NCI-H1417 (cell line): Measurements from ENCODE around the gene GLTP.
"Not testable (repeated sequence)": the region's sequence is repeated elsewhere in the genome, so short reads cannot be mapped to it uniquely, and the experiment has no call there.

Source experiments
- DNase-seq, 3 experiments: peaks; one replicate each; lab custom pipeline; 2025; lab: John Stamatoyannopoulos, UW

GLTP gene, protein sequence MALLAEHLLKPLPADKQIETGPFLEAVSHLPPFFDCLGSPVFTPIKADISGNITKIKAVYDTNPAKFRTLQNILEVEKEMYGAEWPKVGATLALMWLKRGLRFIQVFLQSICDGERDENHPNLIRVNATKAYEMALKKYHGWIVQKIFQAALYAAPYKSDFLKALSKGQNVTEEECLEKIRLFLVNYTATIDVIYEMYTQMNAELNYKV

DNA sequence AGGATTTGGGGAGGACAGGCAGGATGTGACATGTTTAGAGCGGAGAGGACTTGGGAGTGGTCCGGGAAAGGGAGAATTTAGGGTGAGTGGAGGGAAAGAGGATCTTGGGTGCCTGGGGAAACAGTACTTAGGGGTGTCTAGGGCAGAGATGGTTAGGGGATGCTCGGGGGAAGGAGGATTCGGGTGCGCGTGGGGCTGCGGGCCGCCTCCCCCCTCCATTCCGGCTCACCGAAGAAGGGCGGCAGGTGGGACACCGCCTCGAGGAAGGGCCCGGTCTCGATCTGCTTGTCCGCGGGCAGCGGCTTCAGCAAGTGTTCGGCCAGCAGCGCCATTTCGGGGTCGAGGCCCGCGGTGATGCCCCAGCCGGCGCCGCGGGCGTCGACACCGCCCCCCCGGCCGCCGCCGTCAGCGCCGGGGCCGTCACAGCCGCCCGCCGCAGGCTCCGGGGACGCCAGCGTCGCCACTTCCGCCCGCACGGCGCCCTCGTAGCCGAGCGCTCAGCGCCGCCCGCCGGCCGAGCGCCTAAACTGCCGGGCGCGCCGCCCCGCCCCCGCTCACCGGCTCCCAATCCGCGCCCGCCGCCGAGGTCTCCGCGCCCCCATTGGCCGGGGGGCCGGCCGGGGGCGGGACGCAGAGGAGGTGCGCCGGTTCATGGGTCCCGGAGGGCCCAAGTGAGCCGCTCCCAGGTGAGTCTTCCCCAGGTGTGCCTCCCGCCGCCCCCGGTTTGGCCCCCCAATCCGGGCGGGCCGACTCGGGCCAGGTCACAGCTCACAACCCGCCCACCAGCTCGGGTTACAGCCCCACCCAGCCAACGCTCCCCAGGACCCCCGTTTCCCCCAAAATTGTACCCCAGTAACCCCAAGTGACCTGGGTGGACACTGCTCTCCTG, at the start of gene GLTP:
TSS of gene GLTP (minus strand) at position 499 of the 889 bp plus-strand sequence. CDS start at position 332, 167 bp downstream.
- peak; percentile 92 to 98 (median 97) for DNase-seq

DNA sequence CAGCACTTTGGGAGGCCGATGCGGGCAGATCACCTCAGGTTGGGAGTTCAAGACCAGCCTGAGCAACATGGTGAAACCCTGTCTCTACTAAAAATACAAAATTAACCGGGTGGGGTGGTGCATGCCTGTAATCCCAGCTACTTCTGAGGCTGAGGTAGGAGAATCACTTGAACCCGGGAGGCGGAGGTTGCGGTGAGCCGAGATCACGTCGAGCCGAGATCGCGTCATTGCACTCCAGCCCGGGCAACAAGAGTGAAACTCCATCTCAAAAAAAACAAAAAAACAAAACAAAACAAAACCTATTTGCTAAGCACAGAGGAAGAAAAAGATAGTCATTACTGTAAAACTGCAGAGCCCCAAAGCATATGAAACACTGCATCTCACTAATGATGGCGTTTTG, 49.0 kb upstream of the GLTP start:
- DNase-seq: not testable (repeated sequence)

DNA sequence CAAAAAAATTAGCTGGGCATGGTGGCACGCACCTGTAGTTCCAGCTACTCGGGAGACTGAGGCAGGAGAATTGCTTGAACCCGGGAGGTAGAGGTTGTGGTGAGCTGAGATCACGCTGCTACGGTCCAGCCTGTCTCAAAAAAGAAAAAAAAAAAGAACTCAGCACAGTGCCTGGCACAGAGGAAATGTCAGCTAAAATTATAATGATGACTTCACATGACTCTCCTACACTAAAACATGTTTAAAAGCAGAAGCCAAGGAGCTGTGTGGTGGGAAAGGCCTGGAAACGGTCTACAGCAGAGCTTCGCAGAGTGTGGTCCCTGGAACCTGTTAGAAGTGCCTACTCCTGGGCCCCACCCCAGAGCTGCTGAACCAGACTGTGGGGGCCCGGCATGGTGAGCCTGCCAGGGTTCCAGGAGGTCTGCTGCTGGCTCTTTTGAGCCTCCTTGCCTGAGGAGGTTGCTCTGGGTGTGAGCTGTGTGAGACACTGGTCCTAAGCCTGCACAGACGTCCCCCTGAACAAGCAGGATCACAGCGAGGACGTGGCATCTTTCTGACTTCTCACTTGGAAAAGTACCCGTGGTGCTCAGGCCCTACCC, 47.8 kb upstream of the GLTP start:
- no peak for DNase-seq

DNA sequence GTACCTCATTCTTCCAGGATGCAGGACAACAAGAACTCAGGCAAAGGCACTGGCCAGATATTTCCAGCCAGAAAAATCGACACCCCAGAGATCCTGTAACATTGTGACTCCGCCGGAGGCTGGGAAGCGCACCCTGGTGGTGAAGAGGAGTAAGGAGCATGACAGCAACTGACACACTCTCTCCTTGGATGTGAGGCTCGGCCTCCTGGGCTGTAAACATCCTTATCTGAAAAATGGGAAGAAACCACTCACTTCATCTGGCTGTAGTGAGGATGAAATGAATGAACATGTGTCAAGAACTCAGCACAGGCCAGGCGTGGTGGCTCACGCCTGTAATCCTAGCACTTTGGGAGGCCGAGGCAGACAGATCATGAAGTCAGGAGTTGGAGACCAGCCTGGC, 47.3 kb upstream of the GLTP start:
- peak in 1 of 3 experiments; percentile 34 for DNase-seq

DNA sequence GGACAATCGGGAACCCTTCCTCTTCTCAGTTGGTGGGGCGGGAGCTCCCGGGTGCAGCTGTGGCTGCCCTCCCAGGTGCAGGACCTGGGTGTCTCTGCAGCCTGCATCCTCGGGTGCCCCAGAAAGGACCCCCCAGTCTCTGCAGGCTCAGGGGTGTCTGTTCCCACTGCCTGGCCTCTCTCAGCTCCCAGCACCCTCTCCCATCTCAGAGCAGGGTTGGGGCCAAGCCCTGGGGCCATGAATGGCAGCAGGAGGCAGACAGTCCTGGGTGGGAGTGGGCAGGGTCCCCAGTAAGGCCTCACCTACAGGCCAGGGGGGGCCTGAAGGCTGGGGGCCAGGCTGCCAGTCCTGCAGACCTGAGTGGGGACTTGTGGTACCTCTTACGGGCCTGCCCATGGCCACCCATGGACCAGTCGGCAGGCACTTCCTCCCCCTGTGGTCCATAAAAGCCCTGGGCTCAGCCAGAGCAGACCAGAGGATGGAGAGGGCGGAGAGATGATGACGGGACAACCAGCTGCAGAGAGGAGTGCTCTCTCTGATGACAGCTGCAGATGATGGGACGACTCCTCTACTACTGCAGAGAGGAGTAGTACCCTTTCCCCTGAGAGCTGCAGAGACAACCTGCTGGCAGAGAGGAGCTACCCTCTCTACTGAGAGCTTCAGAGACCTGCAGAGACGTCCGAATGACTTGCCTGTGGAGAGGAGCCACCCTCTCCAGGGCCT, 46.3 kb upstream of the GLTP start:
- DNase-seq: no peak

DNA sequence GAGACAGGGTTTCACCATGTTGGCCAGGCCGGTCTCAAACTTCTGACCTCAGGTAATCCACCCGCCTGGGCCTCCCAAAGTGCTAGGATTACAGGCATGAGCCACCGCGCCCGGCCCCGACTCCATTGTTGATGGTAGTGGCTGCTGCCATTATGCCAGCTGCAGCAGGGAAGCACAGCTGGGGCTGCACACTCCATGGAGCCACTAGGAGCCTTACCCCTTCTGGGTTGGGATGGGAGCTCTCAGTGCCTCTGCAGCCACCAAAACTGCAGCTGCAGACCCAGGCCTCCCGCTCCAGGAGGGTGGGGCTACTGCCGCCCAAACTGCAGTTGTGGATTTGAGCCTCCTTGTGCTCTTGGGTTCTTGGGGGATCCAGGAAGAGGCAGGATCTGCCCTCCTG, 45.7 kb upstream of the GLTP start:
- DNase-seq: no peak

DNA sequence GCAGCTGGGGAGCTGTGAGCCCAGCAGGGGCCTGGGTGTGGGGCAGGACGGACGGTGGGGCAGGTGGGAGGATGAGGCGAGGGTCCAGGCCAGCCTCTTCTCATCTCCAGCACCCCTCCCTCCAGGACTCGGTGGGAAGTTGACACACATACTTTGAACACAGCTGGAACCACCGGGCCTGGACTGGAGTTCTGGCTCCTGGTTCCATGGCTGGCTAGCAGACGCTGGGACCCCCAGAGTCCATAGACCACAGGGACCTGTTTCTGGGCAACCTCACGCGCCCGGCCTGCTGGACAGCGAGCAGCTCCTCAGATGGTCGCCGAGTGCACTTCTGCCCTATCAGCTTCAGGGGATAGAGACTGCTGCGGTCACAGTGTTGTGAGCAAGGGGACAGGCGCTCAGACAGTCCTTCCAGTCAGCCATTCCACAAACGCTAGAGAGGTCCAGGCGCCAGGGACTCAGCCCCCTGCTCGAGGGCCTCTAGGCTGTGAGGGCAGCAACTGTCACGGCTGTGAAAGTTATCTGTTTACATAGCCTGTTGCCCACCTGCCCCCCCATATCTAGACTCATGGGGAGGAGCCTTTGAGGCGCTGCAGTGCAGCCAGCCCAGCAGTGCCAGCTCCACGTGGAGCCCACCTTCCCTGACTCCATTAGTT, 45.0 kb upstream of the GLTP start:
- DNase-seq: peak in 1 of 3 experiments; percentile 11

DNA sequence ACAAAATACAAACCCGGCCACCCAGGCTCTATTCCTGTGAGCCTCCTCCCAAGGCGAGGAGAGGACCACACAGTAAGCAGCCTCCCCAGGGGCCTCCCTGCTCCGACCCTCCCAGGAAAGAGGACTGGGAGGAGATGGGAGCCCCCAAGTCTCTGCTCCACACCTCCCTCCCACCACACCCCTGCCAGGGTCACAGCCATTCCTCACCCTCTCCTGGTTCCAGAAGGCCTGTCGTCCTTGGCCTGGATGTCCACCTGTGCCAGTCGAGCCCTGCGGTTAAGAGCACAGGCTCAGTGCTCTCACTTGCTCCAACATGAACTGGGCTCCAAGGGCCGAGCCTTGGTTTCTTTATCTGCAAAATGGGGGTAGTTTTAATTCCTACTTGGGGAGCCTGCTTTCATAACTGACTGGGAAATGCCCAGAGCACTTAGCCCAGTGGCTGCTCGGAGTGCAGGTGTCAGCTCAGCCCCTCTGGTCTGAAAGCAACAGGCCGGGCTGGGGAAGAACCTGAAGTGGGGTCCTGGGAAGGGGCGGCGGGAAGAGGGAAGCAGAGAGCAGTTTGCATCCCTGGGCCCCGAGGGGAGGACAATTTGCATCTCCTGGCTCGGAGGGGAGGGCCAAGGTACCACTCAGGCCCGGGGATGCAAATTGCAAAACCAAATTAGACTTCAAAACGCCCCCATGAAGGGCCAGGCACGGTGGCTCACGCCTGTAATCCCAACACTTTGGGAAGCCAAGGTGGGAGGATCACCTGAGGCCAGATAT, 43.3 kb upstream of the GLTP start:
- DNase-seq: no peak

DNA sequence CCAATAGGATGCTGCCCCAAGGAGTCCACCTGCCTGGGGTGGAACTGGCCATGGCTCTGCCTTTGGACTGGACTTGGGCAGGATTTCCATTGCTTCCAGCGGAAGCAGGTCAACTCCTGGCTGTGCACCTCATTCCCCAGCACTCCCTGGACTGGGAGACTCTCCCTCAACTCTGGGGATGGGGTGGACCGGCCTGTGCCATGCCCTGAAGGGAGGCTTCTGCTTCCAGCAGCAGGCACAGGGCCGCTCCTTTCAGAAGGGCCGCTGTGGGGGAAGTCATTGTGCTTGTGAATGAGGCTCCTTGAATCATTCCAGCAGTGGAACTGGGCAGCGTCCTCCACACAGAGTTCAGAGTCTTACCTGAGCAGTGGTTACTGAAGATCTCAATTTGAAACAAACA, 42.7 kb upstream of the GLTP start:
- DNase-seq: no peak

DNA sequence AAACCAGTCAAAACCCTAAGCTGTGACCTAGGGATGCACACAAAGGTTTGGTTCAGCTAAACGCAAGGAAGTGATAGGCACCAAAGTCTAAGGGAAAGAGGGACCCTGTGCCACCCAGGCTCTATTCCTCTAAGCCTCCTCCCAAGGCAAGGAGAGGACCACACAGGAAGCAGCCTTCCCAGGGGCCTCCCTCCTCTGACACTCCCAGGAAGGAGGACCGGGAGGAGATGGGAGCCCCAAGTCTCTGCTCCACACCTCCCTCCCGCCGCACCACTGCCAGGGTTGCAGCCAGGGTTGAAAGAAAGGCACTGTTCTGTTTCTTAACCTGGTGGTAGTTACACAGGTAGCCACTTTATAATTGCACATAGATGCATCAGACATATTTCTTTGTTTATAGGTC, 41.6 kb upstream of the GLTP start:
- DNase-seq: no peak

DNA sequence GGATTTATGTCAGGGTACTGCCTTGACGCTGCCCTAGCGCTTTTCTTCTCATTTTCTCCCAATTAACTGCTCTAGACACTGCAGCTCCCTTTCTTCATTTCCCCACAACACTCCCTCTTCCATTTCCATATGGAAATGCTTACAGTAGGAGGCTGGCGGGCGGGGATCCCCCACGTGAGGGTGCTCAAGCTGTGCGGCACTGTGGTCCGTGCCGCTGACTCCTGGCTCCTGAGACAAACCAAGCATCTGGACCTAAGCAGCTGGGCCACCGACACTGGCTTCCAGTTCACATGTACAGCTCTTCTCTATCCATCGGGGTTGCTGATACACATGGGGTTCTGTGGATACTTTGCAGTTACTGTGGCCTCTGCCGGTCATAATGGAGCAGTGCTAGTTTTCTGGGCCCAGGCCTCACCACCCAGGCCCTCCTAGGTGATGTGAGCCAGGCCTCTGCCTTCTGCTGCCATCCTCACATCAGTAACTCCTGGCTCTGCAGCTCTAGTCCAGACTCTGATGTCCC, 40.0 kb upstream of the GLTP start:
- no peak for DNase-seq

DNA sequence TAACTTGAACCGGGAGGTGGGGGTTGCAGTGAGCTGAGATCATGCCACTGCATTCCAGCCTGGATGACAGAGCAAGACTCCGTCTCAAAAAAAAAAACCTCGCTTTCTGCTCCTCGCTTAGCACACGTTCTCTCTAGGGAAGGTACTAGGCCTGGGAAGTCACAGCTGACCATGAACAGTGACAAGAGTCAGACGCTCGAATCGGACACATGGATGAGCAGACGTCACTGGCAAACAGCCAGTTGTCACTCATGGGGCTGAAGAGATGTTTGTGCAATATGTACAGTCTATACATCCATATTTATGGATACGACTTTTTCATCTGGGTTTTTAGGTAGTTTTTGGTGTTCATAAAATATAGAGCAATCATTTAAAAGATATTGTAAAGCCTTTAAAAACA, 39.1 kb upstream of the GLTP start:
- no peak for DNase-seq

DNA sequence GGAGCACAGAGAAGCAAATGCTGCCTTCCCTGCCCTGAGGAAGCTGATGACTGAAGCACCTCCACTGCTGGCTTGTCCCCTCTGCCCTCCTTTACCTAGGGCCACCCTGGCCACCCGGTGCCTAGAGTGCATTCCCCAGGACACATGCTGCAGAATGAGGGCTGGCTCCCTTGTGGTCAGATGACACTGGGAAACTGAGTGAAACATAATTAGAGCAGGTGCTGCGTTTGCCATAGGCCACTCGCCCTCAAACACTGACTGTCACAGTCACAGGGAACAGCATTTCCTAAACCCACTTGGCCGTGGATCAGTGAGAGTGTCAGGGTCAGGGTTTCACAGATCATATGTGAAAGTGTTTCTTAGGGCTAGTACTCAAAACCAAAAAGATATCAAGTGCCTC, 35.7 kb upstream of the GLTP start:
- DNase-seq: no peak

DNA sequence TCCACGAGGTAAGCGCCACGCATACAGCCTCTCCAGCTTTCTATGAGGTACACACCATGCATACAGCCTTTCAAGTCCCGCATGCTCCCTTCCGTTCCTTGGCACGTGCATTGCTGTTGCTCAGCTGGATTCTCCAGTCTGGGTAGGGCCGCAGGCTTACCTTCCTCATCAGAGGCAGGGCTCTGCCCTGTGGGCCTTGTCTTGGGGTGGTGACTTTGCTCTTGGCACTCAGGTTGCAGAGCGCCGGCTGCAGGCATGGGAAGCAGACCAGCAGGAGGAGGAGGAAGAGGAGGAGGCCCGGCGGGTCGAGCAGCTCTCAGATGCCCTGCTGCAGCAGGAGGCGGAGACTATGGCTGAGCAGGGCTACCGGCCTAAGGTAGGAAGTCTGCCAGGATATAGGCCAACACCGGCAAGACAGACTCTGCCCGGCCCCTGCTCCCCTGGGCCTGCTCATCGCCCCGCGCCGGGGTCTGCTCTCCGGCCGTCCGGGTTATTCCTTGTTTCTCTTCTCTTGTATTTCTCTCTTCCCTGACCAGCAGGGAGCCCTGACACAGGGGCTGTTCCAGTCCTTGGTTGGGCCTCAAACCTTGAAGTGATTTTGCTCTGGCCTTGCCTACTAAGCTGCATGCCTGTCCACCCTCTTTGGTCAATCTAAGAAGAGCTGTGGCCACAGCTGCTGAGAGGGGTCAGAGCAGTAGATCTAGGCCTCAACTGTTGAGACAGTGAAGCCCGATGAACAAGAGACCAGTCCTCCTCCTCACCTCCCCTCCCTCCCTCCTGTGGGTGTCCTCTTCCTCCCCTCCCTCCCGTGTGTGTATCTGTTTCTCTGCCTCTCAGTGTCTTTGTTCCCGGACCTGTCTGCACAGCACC, 35.1 kb upstream of the GLTP start:
- no peak for DNase-seq

DNA sequence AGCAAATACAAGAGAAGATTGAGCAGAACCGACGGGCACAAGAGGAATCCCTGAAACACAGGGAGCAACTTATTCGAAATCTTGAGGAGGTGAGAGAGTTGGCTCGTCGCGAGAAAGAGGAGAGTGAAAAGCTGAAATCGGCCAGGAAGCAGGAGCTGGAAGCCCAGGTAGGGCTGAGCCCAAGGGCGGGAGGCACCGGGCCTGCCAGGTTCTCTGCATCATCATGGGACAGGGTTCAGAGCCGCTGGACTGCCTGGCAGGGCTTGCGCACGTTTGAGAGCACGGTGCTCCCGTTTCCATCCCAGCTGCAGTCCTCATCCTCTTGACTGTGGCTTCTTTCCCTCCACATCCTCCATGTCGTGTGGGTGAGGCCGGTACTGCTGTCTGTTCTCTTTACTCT, 34.1 kb upstream of the GLTP start:
- DNase-seq: no peak

DNA sequence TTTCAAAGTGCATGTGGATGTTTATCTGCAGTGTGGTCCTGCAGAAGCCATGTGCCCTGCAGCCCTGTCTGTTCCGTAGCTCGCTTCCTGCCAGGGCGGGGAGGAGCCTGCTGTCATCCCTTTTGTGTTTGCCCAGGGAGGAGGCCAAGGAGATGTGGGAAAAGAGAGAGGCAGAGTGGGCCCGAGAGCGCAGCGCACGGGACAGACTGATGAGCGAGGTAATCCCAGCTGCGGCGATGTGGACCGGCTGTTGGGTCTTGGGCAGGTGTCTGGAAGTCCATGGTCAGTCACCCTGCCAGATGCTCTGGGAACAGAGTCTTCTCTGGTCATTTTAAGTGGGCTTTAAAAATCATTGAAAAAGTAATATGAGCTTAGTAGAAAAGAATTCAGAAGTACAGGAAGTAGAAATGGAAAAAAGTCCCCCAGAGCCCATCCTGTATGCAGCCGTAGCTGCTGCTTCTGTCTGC, 32.5 kb upstream of the GLTP start:
- DNase-seq: no peak

DNA sequence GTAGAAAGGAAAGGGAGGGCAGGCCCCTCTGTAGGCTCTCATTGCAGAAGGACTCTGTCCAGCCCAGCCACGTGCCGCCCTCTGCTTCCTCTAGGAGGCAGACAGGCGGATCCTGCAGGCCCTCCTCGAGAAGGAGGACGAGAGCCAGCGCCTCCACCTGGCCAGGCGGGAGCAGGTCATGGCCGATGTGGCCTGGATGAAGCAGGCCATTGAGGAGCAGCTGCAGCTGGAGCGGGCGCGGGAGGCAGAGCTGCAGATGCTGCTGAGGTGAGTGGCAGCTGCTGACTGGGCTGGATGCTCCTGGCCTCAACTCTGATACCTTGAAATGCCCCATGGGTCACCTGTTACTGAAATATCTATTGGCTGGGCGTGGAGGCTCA, 30.6 kb upstream of the GLTP start:
- DNase-seq: no peak

DNA sequence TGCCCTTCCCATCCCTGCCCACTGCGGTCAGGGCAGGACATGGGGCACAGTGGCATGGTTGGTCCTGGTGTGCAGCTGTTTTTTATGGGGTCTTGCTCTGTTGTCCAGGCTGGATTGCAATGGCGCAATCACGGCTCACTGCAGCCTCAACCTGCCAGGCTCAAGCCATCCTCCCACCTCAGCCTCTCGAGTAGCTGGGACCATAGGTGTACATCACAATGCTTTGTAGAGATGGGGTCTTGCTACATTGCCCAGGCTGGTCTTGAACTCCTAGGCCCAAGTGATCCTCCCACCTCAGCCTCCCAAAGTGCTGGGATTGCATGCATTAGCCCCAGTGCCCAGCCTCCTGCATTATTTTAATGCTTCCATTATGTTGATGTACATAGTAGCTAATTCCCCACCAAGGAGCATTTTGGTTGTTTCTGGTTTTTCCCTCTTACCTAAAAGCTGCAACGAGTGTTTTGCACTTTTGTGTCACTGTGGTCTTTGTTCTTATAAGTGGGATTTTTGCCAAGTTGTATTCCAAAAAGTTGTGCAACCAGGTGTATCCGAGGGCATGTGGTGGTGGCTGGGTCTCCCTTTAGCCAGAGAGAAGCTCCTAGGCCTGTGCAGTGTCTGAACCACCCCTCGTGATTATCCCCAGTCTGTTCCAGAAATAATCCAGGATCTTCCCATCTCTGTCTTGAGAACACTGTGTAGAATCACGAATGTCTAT, 30.1 kb upstream of the GLTP start:
- no peak for DNase-seq

DNA sequence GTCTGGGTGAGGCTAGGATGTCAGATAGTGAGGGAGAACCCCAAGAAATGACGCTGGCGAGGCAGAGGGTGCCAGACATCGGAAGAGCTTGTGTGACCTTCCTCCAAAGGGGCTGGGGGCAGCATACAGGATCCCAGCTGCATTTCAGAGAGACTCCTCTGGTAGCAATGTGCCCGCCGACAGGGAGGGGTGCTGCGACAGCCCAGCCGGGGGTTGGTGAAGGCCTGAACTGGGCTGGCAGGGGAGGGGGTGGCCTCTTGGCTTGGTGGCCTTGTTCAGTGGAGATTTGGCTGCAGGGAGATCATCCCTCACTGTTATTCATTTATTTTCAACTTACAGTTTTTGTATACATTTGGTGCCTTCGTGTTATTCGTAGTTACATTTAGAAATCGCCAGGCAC, 25.0 kb upstream of the GLTP start:
- DNase-seq: no peak
